GM12878 (cell line): ENCODE data around the gene BICC1. TPM values are rescaled to one million over a fixed set of nuclear protein-coding genes. Genes with fewer than 3 reads are reported as not detected.

Experiments used
- ATAC-seq: fragments of 200-7000 bp; cut with Tn5 transposase; 3 replicates; pipeline ENCODE4 v1.9.1; 2020; ENCODE audit warnings: mild to moderate bottlenecking, moderate library complexity
- BruUV-seq: library from RNA; stranded (reverse); fragments of 400-500 nt; replicated peaks from 2 replicates; lab custom pipeline; 2021; lab: Mats Ljungman, UMichigan
- CTCF ChIA-PET: fragments of 300-600 bp; sonication (Branson Sonifier 250); formaldehyde crosslinking; extraction: SDS; loops from one replicate; lab custom pipeline; 2021; ENCODE audit warnings: inconsistent platforms; lab: Yijun Ruan, JAX
- POLR2A ChIA-PET: fragments of 350-600 bp; formaldehyde crosslinking; extraction: SDS; loops from one replicate; lab custom pipeline; 2021; ENCODE audit warnings: inconsistent platforms; lab: Charles Lee
- RAD21 ChIA-PET: fragments of 300-600 bp; sonication (Branson Sonifier 250); formaldehyde crosslinking; loops from one replicate; lab custom pipeline; 2023; ENCODE audit warnings: antibody characterized with exemption; ENCODE audit not compliant: unreplicated experiment; lab: Charles Lee
- SMC1A ChIA-PET: fragments of 300-600 bp; sonication (Branson Sonifier 250); formaldehyde crosslinking; loops from one replicate; lab custom pipeline; 2023; ENCODE audit not compliant: unreplicated experiment, uncharacterized antibody; lab: Charles Lee
- DNase-seq: peaks from one replicate; pipeline ENCODE4 v3.0.0-alpha.2; 2011; ENCODE audit warnings: low read depth, low spot score
- FAIRE-seq: peaks from 3 replicates; lab custom pipeline; 2011; peaks lifted over from hg19 to GRCh38; lab: Jason Lieb, UNC
- H2AFZ ChIP-seq: 2 replicates; pipeline ENCODE4 v1.6.0; 2011; ENCODE audit warnings: low read depth, low read length, control low read depth; ENCODE audit not compliant: control insufficient read depth
- H3K27ac ChIP-seq: 2 replicates; pipeline ENCODE4 v1.5.1; 2011; ENCODE audit warnings: control low read depth; ENCODE audit not compliant: control insufficient read depth, insufficient read depth
- H3K27me3 ChIP-seq, 2 experiments: replicated peaks in 1 of 2; 2 replicates each; pipeline versions ENCODE4 v1.6.0 to v1.6.1; 2011; ENCODE audit warnings: low read length in 1 of 2; ENCODE audit not compliant: control insufficient read depth in 2 of 2, insufficient read depth in 2 of 2
- H3K36me3 ChIP-seq, 2 experiments: 2 replicates each; pipeline ENCODE4 v1.5.1; 2011; ENCODE audit warnings: low read length in 1 of 2; ENCODE audit not compliant: control insufficient read depth in 2 of 2, insufficient read depth in 2 of 2
- H3K4me1 ChIP-seq: 2 replicates; pipeline ENCODE4 v1.6.1; 2011; ENCODE audit warnings: mild to moderate bottlenecking, low read length, moderate library complexity, mixed read lengths; ENCODE audit not compliant: control insufficient read depth, insufficient read depth
- H3K4me2 ChIP-seq: 2 replicates; pipeline ENCODE4 v1.6.0; 2011; ENCODE audit warnings: control low read depth; ENCODE audit not compliant: control insufficient read depth, insufficient read depth
- H3K4me3 ChIP-seq: fragments of 200-600 bp; sonication (generic); 2 replicates; pipeline ENCODE4 v1.5.1; 2016
- H3K79me2 ChIP-seq: 2 replicates; pipeline ENCODE4 v1.6.0; 2011; ENCODE audit warnings: low read length; ENCODE audit not compliant: control insufficient read depth, insufficient read depth
- H3K9ac ChIP-seq: 2 replicates; pipeline ENCODE4 v1.8.0; 2011; ENCODE audit warnings: low read length, control low read depth, mixed read lengths; ENCODE audit not compliant: control insufficient read depth, insufficient read depth
- H3K9me3 ChIP-seq: replicated peaks from 3 replicates; pipeline ENCODE4 v1.5.1; 2011; ENCODE audit warnings: mild to moderate bottlenecking, low read length; ENCODE audit not compliant: control insufficient read depth, insufficient read depth
- H4K20me1 ChIP-seq: 2 replicates; pipeline ENCODE4 v1.6.0; 2011; ENCODE audit not compliant: control insufficient read depth, insufficient read depth
- ASH2L ChIP-seq: fragments of 300-600, 200-600 bp; sonication (generic); IDR thresholded peaks from 2 replicates; pipeline ENCODE4 v1.6.1; 2017; ENCODE audit warnings: low read depth, mild to moderate bottlenecking, borderline replicate concordance
- BCL11A ChIP-seq: IDR thresholded peaks from 2 replicates; pipeline ENCODE4 v1.6.1; 2011; ENCODE audit warnings: low read depth, low read length
- BCLAF1 ChIP-seq: fragments of 450-650 bp; IDR thresholded peaks from 2 replicates; pipeline ENCODE4 v1.6.1; 2017; ENCODE audit warnings: antibody characterized with exemption, mild to moderate bottlenecking, moderate library complexity
- CTCF ChIP-seq, 3 experiments: IDR thresholded peaks in 2 of 3; conservative IDR thresholded peaks in 1 of 3; 2 replicates each; pipeline ENCODE4 v1.5.1; 2011; ENCODE audit warnings: low read depth in 3 of 3, low read length in 3 of 3, mild to moderate bottlenecking in 3 of 3, control low read depth in 2 of 3, moderate library complexity in 2 of 3, inconsistent platforms in 1 of 3, mixed read lengths in 1 of 3; ENCODE audit not compliant: control insufficient read depth in 2 of 3, insufficient read depth in 1 of 3; ENCODE audit errors: extremely low read depth in 1 of 3
- E4F1 ChIP-seq: fragments of 450-650 bp; IDR thresholded peaks from 2 replicates; pipeline ENCODE4 v1.6.1; 2018; ENCODE audit warnings: borderline replicate concordance, mild to moderate bottlenecking; ENCODE audit not compliant: partially characterized antibody
- HSF1 ChIP-seq: fragments of 150-350 bp; IDR thresholded peaks from 2 replicates; pipeline ENCODE4 v1.6.1; 2014; ENCODE audit warnings: mild to moderate bottlenecking, low read depth, low read length
- KAT2A ChIP-seq: conservative IDR thresholded peaks from 2 replicates; pipeline ENCODE4 v1.6.1; 2011; ENCODE audit warnings: low read depth, low read length; ENCODE audit not compliant: control insufficient read depth
- PBX3 ChIP-seq: IDR thresholded peaks from 2 replicates; pipeline ENCODE4 v1.6.1; 2011; ENCODE audit warnings: mild to moderate bottlenecking, low read depth, low read length, moderate library complexity; ENCODE audit not compliant: insufficient replicate concordance
- SKIL ChIP-seq: fragments of 450-650 bp; IDR thresholded peaks from 2 replicates; pipeline ENCODE4 v1.6.1; 2017; ENCODE audit warnings: mild to moderate bottlenecking, low read depth, inconsistent platforms; ENCODE audit not compliant: poor library complexity, severe bottlenecking
- whole genome bisulfite sequencing: methylation state at CpG from one replicate; pipeline ENCODE4 v1.1.6; 2016; ENCODE audit warnings: low lambda C conversion rate; ENCODE audit not compliant: insufficient replicate concordance, insufficient coverage; ENCODE audit errors: missing lambda C conversion rate; 5-methylcytosine and 5-hydroxymethylcytosine counted together
- in situ Hi-C: fragments of 300-500 bp; cut with MboI; formaldehyde crosslinking; loops from 9 replicates; pipeline ENCODE4 v1.14.3; 2018; ENCODE audit warnings: mixed read lengths
- intact Hi-C: fragments of 100-400 bp; cut with micrococcal nuclease; formaldehyde crosslinking; loops from one replicate; pipeline ENCODE4 v1.14.2; 2022; ENCODE audit not compliant: unreplicated experiment
- polyA plus RNA-seq, 11 experiments: library from polyadenylated mRNA; depleted of rRNA in 4 of 11; unstranded in 6 of 11; stranded (reverse) in 5 of 11; fragments of >200 nt; fragmentation: Nextera tagmentation in 4 of 11; fragmentation: Illumina TruSeq in 1 of 11; extraction: Ambion mirVana in 4 of 11; extraction: Trizol in 1 of 11; gene quantifications; 1 replicate in 1 of 11; 2 replicates in 10 of 11; pipeline versions ENCODE4 v1.2.1 to v1.2.3, GENCODE V29; 2011 to 2016; ENCODE audit warnings: inconsistent platforms in 2 of 11, missing spikeins in 2 of 11, low read depth in 1 of 11
- total RNA-seq, 4 experiments: library from RNA; depleted of rRNA in 3 of 4; stranded (reverse); fragments of >200 nt in 3 of 4; fragmentation: Illumina TruSeq in 1 of 4; extraction: Trizol in 1 of 4; gene quantifications; 2 replicates each; pipeline versions ENCODE4 v1.2.1 to v1.2.3, GENCODE V29; 2013 to 2021

Gene BICC1
- total and polyA plus RNA-seq, 10 of the 15 experiments (the other 5 are each of a cell fraction or from before 2014, with no cell fraction given), result 0.01 to 0.10 (median 0.04) TPM; not detected in 5

- H3K27me3 ChIP-seq, result no peaks in the 10 kb centered on the region; a peak in 1 of 4 replicates
- WGBS, result 14% methylated on average over 3 of the region's 3 CpGs
- CTCF ChIA-PET, result no interaction called here
- no peak overlapping the region for H3K4me3 ChIP-seq
- no peaks in the 10 kb centered on the region for H3K9me3 ChIP-seq
- POLR2A ChIA-PET, result no interaction called here
- intact Hi-C loops (no loop called here), in situ Hi-C loops (no loop called here)
- no peaks in the 10 kb centered on the region for H3K79me2 ChIP-seq
- H4K20me1 ChIP-seq, result no peaks in the 10 kb centered on the region
- DNase-seq, result no peak
- SMC1A ChIA-PET, result no interaction called here
- no peak overlapping the region for H3K27ac ChIP-seq
- no peak for ATAC-seq
- RAD21 ChIA-PET, result no interaction called here
- no peaks in the 10 kb centered on the region for H3K4me1 ChIP-seq
- no peak for FAIRE-seq
- no peak overlapping the region for H3K9ac ChIP-seq
- no peak overlapping the region for H3K4me2 ChIP-seq
- BruUV-seq, result no TSS peak
- H2AFZ ChIP-seq, result no peak overlapping the region
- no peaks in the 10 kb centered on the region for H3K36me3 ChIP-seq
- TF ChIP-seq ASH2L (no peak), CTCF (IDR thresholded peaks at IDR 0.05 in 2 of 3, conservative IDR thresholded peaks at IDR 0.05 in 1 of 3; ENCODE audit: control insufficient read depth in 2 of 3, extremely low read depth in 1 of 3, insufficient read depth in 1 of 3, low read depth in 3 of 3, low read length in 3 of 3) (no peak), PBX3 (no peak), KAT2A (no peak), BCL11A (no peak), BCLAF1 (no peak), E4F1 (no peak), HSF1 (no peak), SKIL (no peak)
Measured at GRCh38 chr10:58593008-58593407, 80.3 kb downstream of the BICC1 start.
